AG04450 (cell line): ENCODE data around the gene CHURC1. TPM values are rescaled to one million over a fixed set of nuclear protein-coding genes. Genes with fewer than 3 reads are reported as not detected.

Source experiments
- CTCF ChIA-PET: fragments of 300-600, 350-600 bp; formaldehyde crosslinking; extraction: SDS; loops from one replicate; lab custom pipeline; 2022; ENCODE audit warnings: antibody characterized with exemption, inconsistent platforms; lab: Charles Lee
- POLR2A ChIA-PET: fragments of 350-600 bp; formaldehyde crosslinking; extraction: SDS; loops from one replicate; lab custom pipeline; 2021; ENCODE audit warnings: antibody characterized with exemption, inconsistent platforms; lab: Yijun Ruan, JAX
- DNase-seq: peaks from one replicate; pipeline ENCODE4 v3.0.0-alpha.2; 2011; ENCODE audit warnings: low read depth, low spot score
- H3K27ac ChIP-seq: one replicate; pipeline ENCODE4 v1.5.1; 2012; ENCODE audit warnings: low read depth, low read length, control low read depth
- H3K27me3 ChIP-seq: one replicate; pipeline ENCODE4 v1.6.0; 2012; ENCODE audit warnings: low read length; ENCODE audit not compliant: control insufficient read depth, insufficient read depth
- H3K4me3 ChIP-seq: 2 replicates; pipeline ENCODE4 v1.5.1; 2011; ENCODE audit warnings: mild to moderate bottlenecking, low read depth, low read length, control low read depth
- H3K9me3 ChIP-seq: 2 replicates; pipeline ENCODE4 v1.5.1; 2012; ENCODE audit warnings: low read length; ENCODE audit not compliant: control insufficient read depth, insufficient read depth
- polyA plus RNA-seq: library from polyadenylated mRNA; depleted of rRNA; stranded (reverse); fragments of >200 nt; gene quantifications from 2 replicates; pipeline ENCODE4 v1.2.3, GENCODE V29; 2011
- TF ChIP-seq, protein P1 (sequence below): IDR thresholded peaks from 2 replicates; pipeline ENCODE4 v1.5.1; 2011; ENCODE audit warnings: low read depth, low read length, control low read depth, inconsistent platforms

CHURC1 gene
- polyA plus RNA-seq, 1 experiment = 113 TPM

DNA sequence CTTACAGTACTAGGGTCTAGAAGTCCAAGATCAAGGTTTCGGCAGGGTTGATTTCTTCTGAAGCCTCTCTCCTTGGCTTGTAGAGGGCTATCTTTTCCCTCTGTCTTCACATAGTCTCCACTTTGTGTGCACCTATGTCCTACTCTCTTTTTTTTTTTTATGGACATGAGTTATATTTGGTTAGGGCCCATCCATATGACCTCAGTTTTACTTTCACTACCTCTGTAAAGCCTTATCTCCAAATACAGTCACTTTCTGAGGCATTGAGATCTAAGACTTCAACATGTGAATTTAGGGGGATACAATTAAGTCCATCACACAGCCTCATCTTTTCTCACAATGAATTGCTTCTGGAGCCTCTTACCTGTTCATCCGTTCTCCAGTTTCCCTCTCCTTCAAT lies 28.7 kb upstream of the CHURC1 start:
- no peaks in the 10 kb centered on the region for H3K9me3 ChIP-seq
- peaks cover 53% of the 10 kb centered on the region for H3K27me3 ChIP-seq
- no peak for DNase-seq
- H3K4me3 ChIP-seq = no peak overlapping the region
- TF ChIP-seq, protein P1, sequence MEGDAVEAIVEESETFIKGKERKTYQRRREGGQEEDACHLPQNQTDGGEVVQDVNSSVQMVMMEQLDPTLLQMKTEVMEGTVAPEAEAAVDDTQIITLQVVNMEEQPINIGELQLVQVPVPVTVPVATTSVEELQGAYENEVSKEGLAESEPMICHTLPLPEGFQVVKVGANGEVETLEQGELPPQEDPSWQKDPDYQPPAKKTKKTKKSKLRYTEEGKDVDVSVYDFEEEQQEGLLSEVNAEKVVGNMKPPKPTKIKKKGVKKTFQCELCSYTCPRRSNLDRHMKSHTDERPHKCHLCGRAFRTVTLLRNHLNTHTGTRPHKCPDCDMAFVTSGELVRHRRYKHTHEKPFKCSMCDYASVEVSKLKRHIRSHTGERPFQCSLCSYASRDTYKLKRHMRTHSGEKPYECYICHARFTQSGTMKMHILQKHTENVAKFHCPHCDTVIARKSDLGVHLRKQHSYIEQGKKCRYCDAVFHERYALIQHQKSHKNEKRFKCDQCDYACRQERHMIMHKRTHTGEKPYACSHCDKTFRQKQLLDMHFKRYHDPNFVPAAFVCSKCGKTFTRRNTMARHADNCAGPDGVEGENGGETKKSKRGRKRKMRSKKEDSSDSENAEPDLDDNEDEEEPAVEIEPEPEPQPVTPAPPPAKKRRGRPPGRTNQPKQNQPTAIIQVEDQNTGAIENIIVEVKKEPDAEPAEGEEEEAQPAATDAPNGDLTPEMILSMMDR = no peak
- H3K27ac ChIP-seq = no peak overlapping the region
- ChIA-PET POLR2A (no interaction called here), CTCF (interaction anchor here (1.7 kb wide), 1 partner anchor 213 kb away, joined by 4 read pairs; no protein-coding TSS in a partner anchor)

DNA sequence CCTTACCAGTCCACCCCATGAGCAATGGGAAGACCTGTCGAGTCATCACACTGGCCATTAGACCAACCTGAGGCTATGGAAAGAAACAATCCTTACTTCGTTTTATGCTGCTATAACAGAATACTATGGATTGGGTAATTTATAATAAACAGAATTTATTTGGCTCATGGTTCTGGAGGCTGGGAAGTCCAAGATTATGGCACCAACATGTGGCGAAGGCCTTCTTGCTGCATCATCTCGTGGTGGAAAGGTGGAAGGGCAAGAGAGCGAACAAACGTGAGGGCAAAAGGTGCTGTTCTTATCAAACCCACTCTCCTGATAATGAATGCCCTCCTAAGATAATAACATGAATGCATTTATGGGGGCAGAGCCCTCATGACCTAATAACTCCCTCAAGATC lies 24.9 kb upstream of the CHURC1 start:
- Histone ChIP-seq H3K27me3 (peaks cover 29% of the 10 kb centered on the region), H3K27ac (no peak overlapping the region), H3K4me3 (no peak overlapping the region), H3K9me3 (no peaks in the 10 kb centered on the region)
- TF ChIP-seq, protein P1 = no peak
- no peak for DNase-seq
- POLR2A ChIA-PET = no interaction called here
- CTCF ChIA-PET = interaction anchor here (0.6 to 5.7 kb wide), 6 partner anchors 22 to 384 kb away, joined by 3 to 159 read pairs (median 31); no protein-coding TSS in a partner anchor

DNA sequence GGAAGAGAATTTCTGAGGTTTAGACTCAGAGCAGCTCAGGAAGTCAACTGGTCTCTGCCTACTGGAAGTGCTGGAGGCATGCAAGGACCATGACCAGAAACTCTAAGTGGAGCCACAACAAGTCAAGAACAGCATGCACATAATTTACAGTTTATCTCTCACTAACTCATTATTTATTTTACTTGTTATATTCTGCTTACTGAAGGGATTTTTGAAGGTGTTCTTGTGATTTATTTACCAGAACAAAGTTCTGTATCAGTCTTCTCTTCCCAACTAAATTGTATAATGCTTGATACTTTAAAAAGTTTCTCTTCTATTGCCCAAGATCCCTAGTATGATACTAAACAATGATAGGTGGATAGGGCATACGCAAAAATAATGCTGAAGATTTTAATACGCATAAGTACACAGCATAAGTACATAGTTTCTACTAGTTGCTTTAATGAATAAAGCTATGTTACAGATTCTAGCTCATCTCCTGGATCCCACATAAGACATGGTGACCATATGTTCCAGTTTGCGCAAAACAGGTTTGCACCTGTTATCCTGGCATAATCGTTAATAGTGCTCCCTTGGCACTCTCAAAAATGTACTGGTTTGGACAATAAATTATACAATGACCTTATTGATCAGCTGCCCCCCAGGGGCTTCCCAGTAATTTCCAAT lies 22.9 kb upstream of the CHURC1 start:
- H3K27ac ChIP-seq = no peak overlapping the region
- H3K27me3 ChIP-seq = peaks cover 20% of the 10 kb centered on the region
- ChIA-PET POLR2A (no interaction called here), CTCF (interaction anchor here (0.6 to 5.7 kb wide), 60 partner anchors 10 to 587 kb away, joined by 3 to 159 read pairs (median 5); partner anchors contain the start of gene SPTB)
- no peak overlapping the region for H3K4me3 ChIP-seq
- no peak for DNase-seq
- no peaks in the 10 kb centered on the region for H3K9me3 ChIP-seq
- TF ChIP-seq, protein P1 = no peak

DNA sequence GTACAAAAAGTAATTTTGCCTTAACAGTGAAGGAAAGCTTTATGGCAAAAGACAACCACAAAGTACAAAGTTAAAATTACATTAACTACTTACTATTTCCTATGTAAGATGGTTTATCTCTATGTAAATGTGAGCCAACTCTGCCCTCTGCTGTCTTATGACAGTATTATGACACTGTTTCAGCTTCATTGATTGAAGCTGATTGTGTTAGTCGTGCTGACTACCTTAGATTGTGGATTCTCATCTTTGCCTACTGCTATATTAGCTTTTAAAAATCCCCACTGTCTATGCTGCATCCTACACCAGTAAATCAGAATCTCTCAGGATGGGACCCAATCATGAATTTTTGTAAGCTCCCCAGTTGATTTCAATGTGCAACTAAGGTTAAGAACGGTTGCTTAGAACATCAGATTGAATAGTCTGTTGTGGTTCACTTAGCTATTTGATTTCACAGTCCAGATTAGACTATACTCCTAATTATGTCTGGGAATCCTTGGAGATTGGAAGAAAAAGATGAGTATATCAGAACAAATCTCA lies 22.3 kb upstream of the CHURC1 start:
- TF ChIP-seq, protein P1 = peak; percentile 55
- CTCF ChIA-PET = interaction anchor here (0.6 to 5.7 kb wide), 65 partner anchors 9 to 588 kb away, joined by 3 to 159 read pairs (median 4); partner anchors contain the start of genes CHURC1 and SPTB
- H3K9me3 ChIP-seq = no peaks in the 10 kb centered on the region
- H3K4me3 ChIP-seq = no peak overlapping the region
- no peak overlapping the region for H3K27ac ChIP-seq
- peaks cover 19% of the 10 kb centered on the region for H3K27me3 ChIP-seq
- peak; percentile 34 for DNase-seq
- POLR2A ChIA-PET = no interaction called here

DNA sequence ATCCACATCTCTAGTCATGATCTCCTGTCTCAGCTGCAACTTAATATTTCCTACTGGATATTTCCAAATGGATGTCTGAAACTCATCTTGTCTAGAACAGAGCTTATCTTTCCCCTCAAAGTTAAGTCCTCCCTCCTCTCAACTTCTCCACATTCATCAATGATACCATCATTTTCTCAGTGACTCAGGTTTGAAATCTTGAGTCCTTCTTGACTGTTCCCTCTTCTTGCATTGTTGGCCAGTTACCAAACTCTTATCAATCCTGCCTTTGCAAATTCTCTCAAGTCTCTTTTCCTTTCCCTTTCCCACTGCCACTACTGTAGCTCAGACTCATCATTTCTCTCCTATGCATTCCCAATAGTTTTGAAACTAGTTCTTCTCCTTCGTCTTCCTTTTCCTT lies 14.3 kb upstream of the CHURC1 start:
- CTCF ChIA-PET = interaction anchor here (1.9 to 2.2 kb wide), 2 partner anchors 8 to 11 kb away, joined by 7 to 9 read pairs; no protein-coding TSS in a partner anchor
- TF ChIP-seq, protein P1 = no peak
- Histone ChIP-seq H3K4me3 (no peak overlapping the region), H3K27ac (no peak overlapping the region), H3K9me3 (no peaks in the 10 kb centered on the region), H3K27me3 (peaks cover 22% of the 10 kb centered on the region)
- POLR2A ChIA-PET = no interaction called here
- no peak for DNase-seq
